Gastrocnemius medialis (tissue), 4 donors: ENCODE measurements around the gene JAKMIP1. TPM values are rescaled to one million over a fixed set of nuclear protein-coding genes. Genes with fewer than 3 reads are reported as not detected.

Experiments used
- ATAC-seq, 2 donors: fragments of 150-250 bp; one replicate each; pipeline ENCODE4 v1.9.1; 2016
- DNase-seq, 2 donors: peaks; one replicate each; pipeline ENCODE4 v3.0.0-alpha.2; 2019
- H3K27ac ChIP-seq, 4 donors: fragments of 200-600 bp; sonication (generic); 1 replicate in 1 of 4; 2 replicates in 3 of 4; pipeline ENCODE4 v1.5.1; 2016 to 2018; ENCODE audit warnings: mild to moderate bottlenecking in 2 of 4, moderate library complexity in 1 of 4
- H3K27me3 ChIP-seq, 3 donors: fragments of 200-600 bp; sonication (generic) in 2 of 3; 1 replicate in 1 of 3; 2 replicates in 2 of 3; pipeline versions ENCODE4 v1.5.1 to v1.6.0; 2016 to 2019; ENCODE audit warnings: mild to moderate bottlenecking in 1 of 3, moderate library complexity in 1 of 3
- H3K36me3 ChIP-seq, 2 donors: fragments of 200-600 bp; sonication (generic) in 1 of 2; one replicate each; pipeline ENCODE4 v1.5.1; 2017 to 2018
- H3K4me1 ChIP-seq, 2 donors: fragments of 200-600 bp; sonication (generic) in 1 of 2; one replicate each; pipeline ENCODE4 v1.5.1; 2016 to 2017; ENCODE audit warnings: mild to moderate bottlenecking in 2 of 2
- H3K4me3 ChIP-seq, 4 donors: fragments of 200-600 bp; sonication (generic) in 3 of 4; 1 replicate in 1 of 4; 2 replicates in 3 of 4; pipeline ENCODE4 v1.5.1; 2016 to 2019; ENCODE audit warnings: mild to moderate bottlenecking in 2 of 4
- H3K9me3 ChIP-seq, 3 donors: fragments of 200-600 bp; sonication (generic) in 2 of 3; 1 replicate in 1 of 3; 2 replicates in 2 of 3; pipeline ENCODE4 v1.5.1; 2016 to 2019
- CTCF ChIP-seq, 5 experiments: fragments of 450-650 bp in 3 of 5; fragments of 200-600 bp in 2 of 5; sonication (generic) in 2 of 5; IDR thresholded peaks in 4 of 5; conservative IDR thresholded peaks in 1 of 5; 1 replicate in 4 of 5; 2 replicates in 1 of 5; pipeline ENCODE4 v1.5.1; 2016 to 2019; ENCODE audit warnings: antibody characterized with exemption in 5 of 5, mild to moderate bottlenecking in 3 of 5, moderate library complexity in 3 of 5
- POLR2A ChIP-seq, 2 donors: fragments of 450-650 bp; IDR thresholded peaks; one replicate each; pipeline ENCODE4 v1.6.1; 2017; ENCODE audit warnings: antibody characterized with exemption in 2 of 2, mild to moderate bottlenecking in 2 of 2, moderate library complexity in 2 of 2
- in situ Hi-C, 4 donors: fragments of 200-750 bp; cut with MboI; loops; one replicate each; pipeline versions ENCODE4 v1.15.0 to v1.8.0; 2017; ENCODE audit warnings: low sequenced_read_pairs in 4 of 4
- intact Hi-C: fragments of 100-400 bp; cut with DNase I; formaldehyde crosslinking; loops from one replicate; pipeline ENCODE4 v1.15.1; 2023; ENCODE audit warnings: low total_unique reads
- total RNA-seq, 4 donors: library from RNA; depleted of rRNA; stranded (reverse); fragments of >200 nt; gene quantifications; one replicate each; pipeline versions ENCODE4 v1.1.0 to v1.2.3, GENCODE V29; 2016

JAKMIP1 gene
- total RNA-seq, 4 donors from 2014 or later = 0.62 TPM; not detected in 3

- ATAC-seq (no peak), DNase-seq (no peak)
- peaks cover 0 to 12% (median 0%) of the 10 kb centered on the region in 3 donors for H3K27me3 ChIP-seq
- no peaks in the 10 kb centered on the region for H3K36me3 ChIP-seq
- no peaks in the 10 kb centered on the region for H3K9me3 ChIP-seq
- intact Hi-C loops (loop anchor here (10.0 kb wide), 1 partner anchor 332 kb away; no protein-coding TSS in a partner anchor), in situ Hi-C loops (no loop called here)
- H3K4me3 ChIP-seq = no peak overlapping the region
- no peaks in the 10 kb centered on the region for H3K4me1 ChIP-seq
- H3K27ac ChIP-seq = no peak overlapping the region
- TF ChIP-seq POLR2A (IDR thresholded peaks at IDR 0.05) (no peak), CTCF (IDR thresholded peaks at IDR 0.05 in 4 of 5, conservative IDR thresholded peaks at IDR 0.05 in 1 of 5) (no peak)
These were observed 207.5 kb downstream of the JAKMIP1 start for GRCh38 chr4:5992828-5993321.

- Histone ChIP-seq H3K27ac (no peak overlapping the region), H3K4me3 (no peak overlapping the region), H3K4me1 (no peaks in the 10 kb centered on the region), H3K9me3 (no peaks in the 10 kb centered on the region), H3K27me3 (peaks cover 0 to 12% (median 0%) of the 10 kb centered on the region in 3 donors), H3K36me3 (no peaks in the 10 kb centered on the region)
- intact Hi-C loops (loop anchor here (10.0 kb wide), 1 partner anchor 333 kb away; no protein-coding TSS in a partner anchor), in situ Hi-C loops (no loop called here)
- TF ChIP-seq CTCF (IDR thresholded peaks at IDR 0.05 in 4 of 5, conservative IDR thresholded peaks at IDR 0.05 in 1 of 5) = no peak
- no peak for TF ChIP-seq POLR2A (IDR thresholded peaks at IDR 0.05)
- ATAC-seq (no peak), DNase-seq (no peak)
These were observed 208.1 kb downstream of the JAKMIP1 start for GRCh38 chr4:5992171-5992827.

- ATAC-seq (no peak), DNase-seq (no peak)
- Histone ChIP-seq H3K27ac (no peak overlapping the region), H3K4me3 (no peak overlapping the region), H3K4me1 (no peaks in the 10 kb centered on the region), H3K36me3 (no peaks in the 10 kb centered on the region), H3K9me3 (no peaks in the 10 kb centered on the region), H3K27me3 (peaks cover 0 to 12% (median 0%) of the 10 kb centered on the region in 3 donors)
- TF ChIP-seq POLR2A (IDR thresholded peaks at IDR 0.05) (no peak), CTCF (IDR thresholded peaks at IDR 0.05 in 4 of 5, conservative IDR thresholded peaks at IDR 0.05 in 1 of 5) (no peak)
- intact Hi-C loops (loop anchor here (10.0 kb wide), 1 partner anchor 333 kb away; no protein-coding TSS in a partner anchor), in situ Hi-C loops (no loop called here)
These were observed 208.9 kb downstream of the JAKMIP1 start for GRCh38 chr4:5991405-5991804.

- Histone ChIP-seq H3K36me3 (no peaks in the 10 kb centered on the region), H3K4me1 (no peaks in the 10 kb centered on the region), H3K27ac (no peak overlapping the region), H3K4me3 (no peak overlapping the region), H3K9me3 (no peaks in the 10 kb centered on the region), H3K27me3 (peaks cover 0 to 12% (median 0%) of the 10 kb centered on the region in 3 donors)
- in situ Hi-C loops (no loop called here), intact Hi-C loops (loop anchor here (10.0 kb wide), 1 partner anchor 334 kb away; no protein-coding TSS in a partner anchor)
- ATAC-seq (no peak), DNase-seq (no peak)
- TF ChIP-seq CTCF (IDR thresholded peaks at IDR 0.05 in 4 of 5, conservative IDR thresholded peaks at IDR 0.05 in 1 of 5) = no peak
These were observed 209.7 kb downstream of the JAKMIP1 start for GRCh38 chr4:5990446-5991160.
